HTERT RPE-1 (cell line): ENCODE results near the gene CSMD2.

Source experiments
- in situ Hi-C: fragments of 300-500 bp; cut with MboI; formaldehyde crosslinking; loops from 4 replicates; pipeline ENCODE4 v1.14.3; 2020; ENCODE audit warnings: low sequenced_read_pairs

Gene CSMD2

GRCh38 chr1:33864460-33865389 is 300.3 kb downstream of the CSMD2 start:
- in situ Hi-C loops = no loop called here

GRCh38 chr1:33863779-33864178 is 301.3 kb downstream of the CSMD2 start, which contains the start of gene HMGB4:
Gene HMGB4, plus strand, starts transcription at chr1:33864079. Its CDS starts 113 bp downstream, at chr1:33864192.
- in situ Hi-C loops = no loop called here

- in situ Hi-C loops = no loop called here
These were observed 304.4 kb downstream of the CSMD2 start for GRCh38 chr1:33860671-33861070.

GRCh38 chr1:33854091-33854490 is 310.9 kb downstream of the CSMD2 start:
- in situ Hi-C loops = no loop called here

GRCh38 chr1:33853431-33853830 is 311.6 kb downstream of the CSMD2 start:
- in situ Hi-C loops = no loop called here

GRCh38 chr1:33852711-33853110 is 312.3 kb downstream of the CSMD2 start:
- in situ Hi-C loops = no loop called here

- in situ Hi-C loops = no loop called here
These were observed 314.5 kb downstream of the CSMD2 start for GRCh38 chr1:33850481-33850880.

- in situ Hi-C loops = no loop called here
These were observed 315.8 kb downstream of the CSMD2 start for GRCh38 chr1:33849211-33849610.

GRCh38 chr1:33848205-33848937 is 316.7 kb downstream of the CSMD2 start:
- in situ Hi-C loops = no loop called here

GRCh38 chr1:33846861-33847260 is 318.2 kb downstream of the CSMD2 start:
- in situ Hi-C loops = no loop called here

- in situ Hi-C loops = no loop called here
These were observed 320.9 kb downstream of the CSMD2 start for GRCh38 chr1:33844166-33844565.

GRCh38 chr1:33842348-33842747 is 322.7 kb downstream of the CSMD2 start:
- in situ Hi-C loops = no loop called here

- in situ Hi-C loops = no loop called here
These were observed 323.5 kb downstream of the CSMD2 start for GRCh38 chr1:33841494-33841893.

GRCh38 chr1:33837635-33838034 is 327.4 kb downstream of the CSMD2 start:
- in situ Hi-C loops = no loop called here

- in situ Hi-C loops = no loop called here
These were observed 328.1 kb downstream of the CSMD2 start for GRCh38 chr1:33836911-33837310.

GRCh38 chr1:33828654-33829053 is 336.4 kb downstream of the CSMD2 start:
- in situ Hi-C loops = no loop called here

- in situ Hi-C loops = no loop called here
These were observed 337.0 kb downstream of the CSMD2 start for GRCh38 chr1:33828059-33828458.

- in situ Hi-C loops = no loop called here
These were observed 338.3 kb downstream of the CSMD2 start for GRCh38 chr1:33826711-33827110.

GRCh38 chr1:33826311-33826710 is 338.7 kb downstream of the CSMD2 start:
- in situ Hi-C loops = no loop called here

GRCh38 chr1:33825506-33825905 is 339.5 kb downstream of the CSMD2 start:
- in situ Hi-C loops = no loop called here

- in situ Hi-C loops = no loop called here
These were observed 340.1 kb downstream of the CSMD2 start for GRCh38 chr1:33824971-33825370.

GRCh38 chr1:33824321-33824720 is 340.7 kb downstream of the CSMD2 start:
- in situ Hi-C loops = no loop called here
